Measurements from ENCODE around the gene PFKP. TPM values are rescaled to one million over a fixed set of nuclear protein-coding genes. Genes with fewer than 3 reads are reported as not detected.

The PFKP gene
- total RNA-seq, 4 donors from 2014 or later, result 90.8 to 255 (median 112) TPM

GRCh38 chr10:3071405-3072198 lies 4.3 kb downstream of the PFKP start:
- Histone ChIP-seq H3K27me3 (no peaks in the 10 kb centered on the region), H3K4me1 (peaks cover 17 to 70% (median 53%) of the 10 kb centered on the region in 4 donors), H3K36me3 (peaks cover 0 to 6% (median 0%) of the 10 kb centered on the region in 4 donors), H3K27ac (replicated peaks in 1 of 4) (peak overlapping the region in 2 of 4 donors; percentile 10 to 22), H3K4me3 (no peak overlapping the region), H3K9me3 (no peaks in the 10 kb centered on the region)
- TF ChIP-seq POLR2AphosphoS5 (IDR thresholded peaks at IDR 0.05) (no peak), POLR2A (IDR thresholded peaks at IDR 0.05; ENCODE audit: low read depth) (no peak), EP300 (IDR thresholded peaks at IDR 0.05) (no peak), CTCF (IDR thresholded peaks at IDR 0.05) (no peak)
- 95% methylated on average over 10 of the region's 13 CpGs for WGBS
- intact Hi-C loops (cut with DNase I), result no loop called here
- DNase-seq (ENCODE audit: extremely low spot score), result no peak

- peaks cover 0 to 8% (median 0%) of the 10 kb centered on the region in 4 donors for H3K36me3 ChIP-seq
- H3K27me3 ChIP-seq, result no peaks in the 10 kb centered on the region
- DNase-seq (ENCODE audit: extremely low spot score), result no peak
- TF ChIP-seq POLR2A (IDR thresholded peaks at IDR 0.05; ENCODE audit: low read depth), result no peak
- TF ChIP-seq POLR2AphosphoS5 (IDR thresholded peaks at IDR 0.05), result no peak
- no peak for TF ChIP-seq CTCF (IDR thresholded peaks at IDR 0.05)
- TF ChIP-seq EP300 (IDR thresholded peaks at IDR 0.05), result no peak
- no peak overlapping the region for H3K4me3 ChIP-seq
- no peaks in the 10 kb centered on the region for H3K9me3 ChIP-seq
- H3K4me1 ChIP-seq, result peaks cover 12 to 64% (median 44%) of the 10 kb centered on the region in 4 donors
- intact Hi-C loops (cut with DNase I), result no loop called here
- H3K27ac ChIP-seq (replicated peaks in 1 of 4), result peak overlapping the region in 3 of 4 donors; percentile 63 to 77 (median 67)
- WGBS, result 93% methylated on average over 10 of the region's 10 CpGs
Observed at GRCh38 chr10:3072641-3073360, 5.5 kb downstream of the PFKP start.

- Histone ChIP-seq H3K9me3 (no peaks in the 10 kb centered on the region), H3K27ac (replicated peaks in 1 of 4) (peak overlapping the region; percentile 60 to 77 (median 65)), H3K4me3 (no peak overlapping the region), H3K4me1 (peaks cover 11 to 61% (median 38%) of the 10 kb centered on the region in 4 donors), H3K27me3 (no peaks in the 10 kb centered on the region), H3K36me3 (peaks cover 0 to 13% (median 0%) of the 10 kb centered on the region in 4 donors)
- TF ChIP-seq POLR2AphosphoS5 (IDR thresholded peaks at IDR 0.05), result peak in 1 of 2 donors; percentile 41
- TF ChIP-seq CTCF (IDR thresholded peaks at IDR 0.05), result no peak
- no peak for TF ChIP-seq EP300 (IDR thresholded peaks at IDR 0.05)
- no peak for TF ChIP-seq POLR2A (IDR thresholded peaks at IDR 0.05; ENCODE audit: low read depth)
- 47% methylated on average over 7 of the region's 7 CpGs for WGBS
- no peak for DNase-seq (ENCODE audit: extremely low spot score)
- intact Hi-C loops (cut with DNase I), result no loop called here
Observed at GRCh38 chr10:3074145-3074665, 6.9 kb downstream of the PFKP start.

- Histone ChIP-seq H3K36me3 (peaks cover 0 to 13% (median 0%) of the 10 kb centered on the region in 4 donors), H3K4me3 (no peak overlapping the region), H3K27ac (replicated peaks in 1 of 4) (peak overlapping the region in 3 of 4 donors; percentile 63 to 77 (median 67)), H3K4me1 (peaks cover 5 to 52% (median 29%) of the 10 kb centered on the region in 4 donors), H3K9me3 (no peaks in the 10 kb centered on the region), H3K27me3 (no peaks in the 10 kb centered on the region)
- intact Hi-C loops (cut with DNase I), result no loop called here
- 84% methylated on average over 10 of the region's 10 CpGs for WGBS
- DNase-seq (ENCODE audit: extremely low spot score), result no peak
- TF ChIP-seq POLR2AphosphoS5 (IDR thresholded peaks at IDR 0.05) (no peak), POLR2A (IDR thresholded peaks at IDR 0.05; ENCODE audit: low read depth) (no peak), CTCF (IDR thresholded peaks at IDR 0.05) (no peak), EP300 (IDR thresholded peaks at IDR 0.05) (no peak)
Observed at GRCh38 chr10:3074985-3075600, 7.7 kb downstream of the PFKP start.

Data from esophagus muscularis mucosa (tissue), 4 donors.